ENCODE measurements around the gene PLPP2. TPM values are rescaled to one million over a fixed set of nuclear protein-coding genes. Genes with fewer than 3 reads are reported as not detected.

The PLPP2 gene
- 53.0 TPM for polyA plus RNA-seq (2012; ENCODE audit: insufficient read length, low read depth)

DNA sequence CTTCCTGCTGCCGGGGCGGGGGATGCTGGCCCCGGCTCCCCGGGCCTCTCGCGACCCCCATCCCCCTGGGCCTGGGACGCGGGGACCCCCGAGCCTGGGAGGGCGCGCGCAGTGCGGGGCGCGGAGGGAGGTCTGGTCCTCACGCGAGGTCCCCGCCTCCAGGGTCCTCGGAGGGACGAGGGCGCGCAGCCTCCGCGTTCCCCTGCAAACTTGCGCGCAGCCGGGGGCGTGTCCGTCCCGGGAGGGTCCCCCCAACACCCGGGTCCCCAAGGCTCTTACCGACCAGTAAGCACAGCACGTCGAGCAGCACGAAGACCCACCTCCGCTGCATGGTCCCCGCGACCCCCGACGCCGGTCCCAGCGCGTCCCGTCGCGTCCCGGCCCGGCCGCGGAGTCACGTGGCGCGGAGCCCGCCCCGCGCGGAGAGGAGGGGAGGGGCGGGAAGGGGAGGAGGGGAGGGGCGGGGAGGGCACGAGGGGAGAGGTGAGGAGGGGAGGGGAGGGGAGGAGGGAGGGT is at the start of gene PLPP2:
Gene PLPP2, minus strand, starts transcription at position 398 of the 516 bp plus-strand sequence. Its CDS starts 67 bp downstream, at position 331.
- no peak for TF ChIP-seq POLR2AphosphoS5 (IDR thresholded peaks at IDR 0.05; ENCODE audit: low read depth, low read length)
- no peak for TF ChIP-seq SIN3A (IDR thresholded peaks at IDR 0.05; ENCODE audit: borderline replicate concordance, insufficient read depth, low read length)
- no peak for TF ChIP-seq FOXP2 (optimal IDR thresholded peaks at IDR 0.05; ENCODE audit: borderline replicate concordance, extremely low read depth, extremely low read length, insufficient read depth)
- TF ChIP-seq TAF1 (IDR thresholded peaks at IDR 0.05; ENCODE audit: borderline replicate concordance, insufficient read depth, low read length): no peak
- TF ChIP-seq, protein P1, sequence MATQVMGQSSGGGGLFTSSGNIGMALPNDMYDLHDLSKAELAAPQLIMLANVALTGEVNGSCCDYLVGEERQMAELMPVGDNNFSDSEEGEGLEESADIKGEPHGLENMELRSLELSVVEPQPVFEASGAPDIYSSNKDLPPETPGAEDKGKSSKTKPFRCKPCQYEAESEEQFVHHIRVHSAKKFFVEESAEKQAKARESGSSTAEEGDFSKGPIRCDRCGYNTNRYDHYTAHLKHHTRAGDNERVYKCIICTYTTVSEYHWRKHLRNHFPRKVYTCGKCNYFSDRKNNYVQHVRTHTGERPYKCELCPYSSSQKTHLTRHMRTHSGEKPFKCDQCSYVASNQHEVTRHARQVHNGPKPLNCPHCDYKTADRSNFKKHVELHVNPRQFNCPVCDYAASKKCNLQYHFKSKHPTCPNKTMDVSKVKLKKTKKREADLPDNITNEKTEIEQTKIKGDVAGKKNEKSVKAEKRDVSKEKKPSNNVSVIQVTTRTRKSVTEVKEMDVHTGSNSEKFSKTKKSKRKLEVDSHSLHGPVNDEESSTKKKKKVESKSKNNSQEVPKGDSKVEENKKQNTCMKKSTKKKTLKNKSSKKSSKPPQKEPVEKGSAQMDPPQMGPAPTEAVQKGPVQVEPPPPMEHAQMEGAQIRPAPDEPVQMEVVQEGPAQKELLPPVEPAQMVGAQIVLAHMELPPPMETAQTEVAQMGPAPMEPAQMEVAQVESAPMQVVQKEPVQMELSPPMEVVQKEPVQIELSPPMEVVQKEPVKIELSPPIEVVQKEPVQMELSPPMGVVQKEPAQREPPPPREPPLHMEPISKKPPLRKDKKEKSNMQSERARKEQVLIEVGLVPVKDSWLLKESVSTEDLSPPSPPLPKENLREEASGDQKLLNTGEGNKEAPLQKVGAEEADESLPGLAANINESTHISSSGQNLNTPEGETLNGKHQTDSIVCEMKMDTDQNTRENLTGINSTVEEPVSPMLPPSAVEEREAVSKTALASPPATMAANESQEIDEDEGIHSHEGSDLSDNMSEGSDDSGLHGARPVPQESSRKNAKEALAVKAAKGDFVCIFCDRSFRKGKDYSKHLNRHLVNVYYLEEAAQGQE (IDR thresholded peaks at IDR 0.05; ENCODE audit: insufficient read depth in 1 of 2, low read depth in 2 of 2, low read length in 2 of 2): no peak

DNA sequence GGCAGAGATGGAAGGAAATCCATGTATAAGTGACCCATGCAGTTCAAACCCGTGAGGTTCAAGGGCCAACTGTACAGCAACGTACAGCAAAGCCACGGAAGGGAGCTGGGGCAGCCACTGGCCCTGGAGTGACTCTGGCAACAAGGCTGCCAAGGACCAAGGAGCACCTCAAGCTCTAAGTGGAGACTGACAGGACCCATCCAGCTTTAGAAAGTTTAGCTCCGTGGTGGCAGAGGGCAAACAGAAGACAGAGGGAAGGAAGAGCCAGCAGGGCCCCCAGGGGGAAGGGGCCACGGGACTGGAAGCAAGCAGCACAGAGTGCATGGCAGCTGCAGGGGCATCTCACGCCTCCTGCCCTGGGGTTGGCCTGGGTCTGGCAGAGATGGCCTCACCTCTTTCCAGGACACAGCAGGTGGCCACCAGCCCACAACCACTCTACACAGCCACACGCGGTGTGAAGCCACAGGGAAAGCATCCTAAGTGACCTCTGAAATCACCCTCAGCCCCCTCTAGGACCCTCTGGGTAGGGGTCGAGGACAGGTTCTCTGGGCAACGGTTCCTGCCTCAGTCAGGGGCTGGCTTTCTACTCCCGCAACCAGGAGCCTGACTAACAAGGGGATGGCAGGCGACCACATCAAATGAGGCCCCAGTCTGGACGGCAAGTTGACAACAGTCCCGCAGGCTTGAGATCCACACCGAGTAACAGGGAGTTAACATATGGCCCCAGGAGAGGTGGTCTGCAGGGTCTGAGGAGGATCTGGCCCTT is 49.6 kb upstream of the PLPP2 start:
- no peak for TF ChIP-seq POLR2AphosphoS5 (IDR thresholded peaks at IDR 0.05; ENCODE audit: low read depth, low read length)

DNA sequence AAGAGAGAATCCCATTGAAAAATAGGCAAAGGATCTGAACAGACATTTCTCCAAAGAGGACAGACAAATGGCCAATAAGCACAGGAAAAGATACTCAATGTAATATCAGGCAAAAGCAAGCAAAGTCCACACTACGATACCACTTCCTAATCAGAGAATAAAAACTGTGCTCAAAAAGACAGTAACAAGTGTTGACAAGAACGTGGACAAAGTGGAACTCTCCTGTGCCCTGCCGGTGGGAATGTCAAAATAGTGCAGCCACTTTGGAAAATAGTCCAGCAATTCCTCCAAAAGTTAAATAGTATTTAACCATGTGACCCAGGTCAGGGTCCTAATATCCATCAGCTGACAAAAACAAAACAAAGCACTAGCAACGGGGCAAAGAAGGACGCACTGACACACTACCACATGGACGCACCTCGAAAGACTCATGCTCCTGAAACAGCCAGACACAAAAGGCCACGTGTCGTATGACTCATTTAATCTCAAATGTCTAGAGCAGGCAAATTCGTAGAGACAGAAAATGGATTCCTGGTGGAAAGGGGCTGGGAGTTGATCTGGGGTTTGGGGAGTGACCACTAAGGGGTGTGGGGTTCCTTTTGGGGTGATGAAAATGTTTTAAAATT is 48.2 kb upstream of the PLPP2 start:
- TF ChIP-seq, protein P1 (IDR thresholded peaks at IDR 0.05; ENCODE audit: insufficient read depth in 1 of 2, low read depth in 2 of 2, low read length in 2 of 2): no peak
- TF ChIP-seq POLR2AphosphoS5 (IDR thresholded peaks at IDR 0.05; ENCODE audit: low read depth, low read length) (no peak), SIN3A (IDR thresholded peaks at IDR 0.05; ENCODE audit: borderline replicate concordance, insufficient read depth, low read length) (no peak), FOXP2 (optimal IDR thresholded peaks at IDR 0.05; ENCODE audit: borderline replicate concordance, extremely low read depth, extremely low read length, insufficient read depth) (no peak), TAF1 (IDR thresholded peaks at IDR 0.05; ENCODE audit: borderline replicate concordance, insufficient read depth, low read length) (no peak)

DNA sequence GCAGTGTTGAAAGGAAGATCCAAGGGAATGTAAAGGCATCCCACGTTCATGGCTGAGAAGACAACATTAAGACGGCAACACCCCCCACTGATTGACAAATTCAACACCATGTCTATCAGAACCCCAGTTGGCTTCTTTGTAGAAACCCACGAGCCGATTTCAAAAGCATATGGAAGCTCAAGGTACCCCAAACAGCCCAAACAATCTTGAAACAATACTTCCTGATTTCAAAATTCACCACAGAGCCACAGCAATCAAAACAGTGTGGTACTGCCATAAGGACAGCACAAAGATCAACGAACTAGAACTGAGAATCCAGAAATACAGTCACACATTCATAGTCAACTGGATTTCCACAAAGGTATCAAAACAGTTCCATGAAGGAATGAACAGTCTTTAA is 47.2 kb upstream of the PLPP2 start:
- TF ChIP-seq, protein P1 (IDR thresholded peaks at IDR 0.05; ENCODE audit: insufficient read depth in 1 of 2, low read depth in 2 of 2, low read length in 2 of 2): no peak
- no peak for TF ChIP-seq TAF1 (IDR thresholded peaks at IDR 0.05; ENCODE audit: borderline replicate concordance, insufficient read depth, low read length)
- no peak for TF ChIP-seq SIN3A (IDR thresholded peaks at IDR 0.05; ENCODE audit: borderline replicate concordance, insufficient read depth, low read length)
- TF ChIP-seq FOXP2 (optimal IDR thresholded peaks at IDR 0.05; ENCODE audit: borderline replicate concordance, extremely low read depth, extremely low read length, insufficient read depth): no peak
- TF ChIP-seq POLR2AphosphoS5 (IDR thresholded peaks at IDR 0.05; ENCODE audit: low read depth, low read length): no peak

DNA sequence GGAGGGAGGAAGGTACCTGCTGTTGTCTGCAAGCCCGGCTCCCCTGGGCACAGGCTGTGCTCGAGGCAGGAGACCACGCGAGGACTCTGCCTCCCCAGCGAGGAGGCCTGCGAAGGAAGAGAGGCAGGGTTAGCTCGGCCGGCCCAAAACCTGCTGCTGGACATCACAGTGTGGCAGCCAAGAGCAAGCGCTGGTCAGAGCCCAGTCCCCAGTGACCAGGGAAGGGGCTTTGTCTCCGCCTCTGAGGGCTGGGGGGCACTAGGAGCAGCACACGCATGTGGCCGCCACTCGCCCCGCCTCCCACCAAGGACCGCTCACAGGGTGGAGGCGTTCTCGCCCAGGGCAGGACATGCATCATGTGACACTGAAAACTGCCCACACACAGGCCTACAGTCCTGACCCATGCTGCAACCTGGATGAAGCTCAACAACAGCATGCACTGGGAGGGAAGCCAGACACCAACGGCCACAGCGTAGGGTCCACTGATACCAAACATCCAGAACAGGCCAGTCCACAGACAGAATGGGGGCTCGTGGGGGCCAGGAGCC is 44.9 kb upstream of the PLPP2 start:
- no peak for TF ChIP-seq FOXP2 (optimal IDR thresholded peaks at IDR 0.05; ENCODE audit: borderline replicate concordance, extremely low read depth, extremely low read length, insufficient read depth)
- no peak for TF ChIP-seq TAF1 (IDR thresholded peaks at IDR 0.05; ENCODE audit: borderline replicate concordance, insufficient read depth, low read length)
- TF ChIP-seq, protein P1 (IDR thresholded peaks at IDR 0.05; ENCODE audit: insufficient read depth in 1 of 2, low read depth in 2 of 2, low read length in 2 of 2): no peak
- TF ChIP-seq SIN3A (IDR thresholded peaks at IDR 0.05; ENCODE audit: borderline replicate concordance, insufficient read depth, low read length): no peak
- TF ChIP-seq POLR2AphosphoS5 (IDR thresholded peaks at IDR 0.05; ENCODE audit: low read depth, low read length): no peak
